Stimulated activated CD4-positive, alpha-beta T cell treated with anti-CD3 and anti-CD28 coated beads, TNF-alpha, amount 100 ng/mL, for 1 hour (primary cell): Measurements from ENCODE around the gene CACNG3.
"Not testable (repeated sequence)": the region's sequence is repeated elsewhere in the genome, so short reads cannot be mapped to it uniquely, and the experiment has no call there.

Experiments used
- DNase-seq, 3 donors: peaks; one replicate each; pipeline ENCODE4 v3.0.0-alpha.2; 2020; ENCODE audit warnings: low read depth in 3 of 3, low spot score in 1 of 3

Gene CACNG3

DNA sequence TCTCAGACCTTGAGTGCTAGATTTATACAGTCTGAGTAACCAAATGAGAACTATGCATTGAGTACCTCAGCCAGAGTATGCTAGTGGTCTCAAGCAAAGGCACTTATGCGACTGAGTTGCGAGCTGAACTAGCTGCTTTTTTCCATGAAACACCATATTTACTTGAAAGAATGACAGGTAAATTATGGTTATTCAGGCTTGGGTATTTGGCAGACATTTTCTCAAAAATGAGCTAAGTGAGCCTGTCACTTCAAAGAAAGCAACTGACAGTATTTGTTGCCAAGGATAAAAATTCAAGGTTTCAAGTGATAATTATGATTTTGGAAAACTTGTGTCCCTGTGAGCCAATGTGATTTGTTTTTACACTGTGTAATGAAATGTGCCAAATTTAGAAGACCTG lies 19.3 kb downstream of the CACNG3 start:
- no peak for DNase-seq

- no peak for DNase-seq
Observed at GRCh38 chr16:24279982-24280515, 23.9 kb downstream of the CACNG3 start.

GRCh38 chr16:24281466-24281865 lies 25.3 kb downstream of the CACNG3 start:
- no peak for DNase-seq

DNA sequence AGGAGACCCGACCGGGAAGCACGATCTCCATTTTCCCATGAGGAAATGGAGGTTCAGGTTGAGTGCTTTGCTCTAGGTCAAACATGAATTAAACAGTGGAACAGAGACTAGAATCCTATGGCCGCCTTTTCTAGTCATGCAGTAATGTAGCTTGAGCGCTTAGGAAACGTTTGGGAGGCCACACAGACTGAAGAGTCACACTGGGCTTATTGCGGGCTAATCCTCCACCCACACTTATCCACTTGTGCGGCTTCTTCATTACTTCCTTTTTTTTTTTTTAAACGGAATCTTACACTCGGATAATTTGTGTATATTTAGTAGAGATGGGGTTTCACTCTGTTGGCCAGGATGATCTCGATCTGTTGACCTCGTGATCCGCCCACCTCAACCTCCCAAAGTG lies 26.0 kb downstream of the CACNG3 start:
- no peak for DNase-seq

DNA sequence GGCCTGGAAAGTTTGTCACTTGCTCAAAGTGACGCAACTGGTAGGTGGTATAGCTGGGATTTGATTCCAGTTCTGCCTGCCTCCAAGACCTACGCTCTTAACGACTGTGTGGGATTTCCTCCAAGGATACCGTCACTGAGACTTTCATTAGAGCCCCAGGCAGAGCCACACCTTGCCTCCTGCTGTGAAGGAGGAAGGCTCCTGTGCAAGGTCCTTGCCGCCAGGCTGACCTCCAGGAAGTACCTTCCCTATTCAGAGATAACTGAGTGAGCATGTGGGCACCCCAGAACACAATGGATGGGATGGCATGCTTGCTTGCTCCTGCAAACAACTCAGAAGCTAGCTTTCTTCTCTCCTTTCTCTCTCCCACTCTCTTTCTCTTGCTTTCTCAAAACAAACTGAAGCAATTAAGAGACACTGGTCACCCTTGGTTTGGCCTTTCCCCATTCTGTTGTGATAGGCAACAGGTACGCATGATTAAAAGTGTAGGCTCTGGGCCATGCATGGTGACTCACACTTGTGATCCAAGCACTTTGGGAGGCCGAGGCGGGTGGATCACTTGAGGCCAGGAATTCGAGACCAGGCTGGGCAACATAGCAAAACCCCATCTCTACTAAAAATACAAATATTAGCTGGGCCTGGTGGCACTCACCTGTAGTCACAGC lies 30.7 kb downstream of the CACNG3 start:
- no peak for DNase-seq

DNA sequence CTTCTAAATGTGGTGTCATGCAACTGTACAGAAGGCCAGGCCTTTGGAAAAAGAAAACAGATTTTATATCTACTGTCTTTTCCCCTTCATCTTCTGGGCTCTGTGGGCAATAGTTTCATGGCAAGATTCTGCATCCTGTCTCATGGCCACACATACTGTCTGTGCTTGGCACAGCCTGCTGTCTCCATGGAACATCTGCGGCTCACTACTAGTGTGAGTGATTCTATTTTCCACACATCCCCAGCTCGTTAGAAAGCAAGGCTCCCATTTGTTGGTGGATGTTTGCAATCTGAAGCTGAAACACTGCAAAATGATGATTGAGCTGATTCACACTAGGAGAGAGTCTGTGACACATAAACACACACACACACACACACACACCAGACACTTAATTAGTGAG lies 32.4 kb downstream of the CACNG3 start:
- no peak for DNase-seq

- DNase-seq: no peak
Observed at GRCh38 chr16:24289166-24289700, 33.1 kb downstream of the CACNG3 start.

- no peak for DNase-seq
Observed at GRCh38 chr16:24291932-24292331, 35.8 kb downstream of the CACNG3 start.

- no peak for DNase-seq
Observed at GRCh38 chr16:24294131-24294530, 38.0 kb downstream of the CACNG3 start.

DNA sequence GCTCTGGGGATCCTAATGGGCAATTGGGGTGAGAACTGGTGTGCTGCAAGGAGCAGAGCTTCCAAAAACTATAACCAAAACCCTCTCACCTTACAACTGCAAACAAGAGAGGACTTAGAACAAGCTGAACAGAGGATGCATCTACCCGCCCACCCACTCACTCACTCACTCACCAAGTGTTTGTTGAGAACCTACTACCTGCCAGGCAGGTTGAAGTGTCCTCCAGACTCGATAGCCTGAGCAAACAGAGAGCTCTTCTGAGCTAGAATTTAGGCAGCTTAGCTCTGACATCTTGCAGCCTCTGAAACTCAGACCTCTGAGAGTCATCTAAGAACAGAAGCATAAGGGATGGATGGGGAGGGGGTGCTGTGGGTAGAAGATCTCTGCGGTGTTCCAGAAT lies 41.2 kb downstream of the CACNG3 start:
- no peak for DNase-seq

GRCh38 chr16:24298548-24299167 lies 42.5 kb downstream of the CACNG3 start:
- DNase-seq: no peak

- not testable (repeated sequence) for DNase-seq
Observed at GRCh38 chr16:24300750-24301149, 44.6 kb downstream of the CACNG3 start.

DNA sequence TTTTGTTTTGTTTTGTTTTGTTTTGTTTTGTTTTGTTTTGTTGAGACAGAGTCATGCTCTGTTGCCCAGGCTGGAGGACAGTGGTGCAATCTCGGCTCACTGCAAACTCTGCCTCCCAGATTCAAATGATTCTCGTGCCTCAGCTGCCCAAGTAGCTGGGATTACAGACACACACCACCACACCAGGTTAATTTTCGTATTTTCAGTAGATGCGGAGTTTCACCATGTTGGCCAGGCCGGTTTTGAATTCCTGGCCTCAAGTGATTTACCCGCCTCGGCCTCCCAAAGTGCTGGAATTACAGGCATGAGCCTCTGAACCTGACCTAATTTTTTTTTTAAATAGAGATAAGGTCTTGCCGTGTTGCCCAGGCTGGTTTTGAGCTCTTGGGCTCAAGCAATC lies 46.5 kb downstream of the CACNG3 start:
- DNase-seq: no peak

GRCh38 chr16:24308200-24308599 lies 52.1 kb downstream of the CACNG3 start:
- no peak for DNase-seq

DNA sequence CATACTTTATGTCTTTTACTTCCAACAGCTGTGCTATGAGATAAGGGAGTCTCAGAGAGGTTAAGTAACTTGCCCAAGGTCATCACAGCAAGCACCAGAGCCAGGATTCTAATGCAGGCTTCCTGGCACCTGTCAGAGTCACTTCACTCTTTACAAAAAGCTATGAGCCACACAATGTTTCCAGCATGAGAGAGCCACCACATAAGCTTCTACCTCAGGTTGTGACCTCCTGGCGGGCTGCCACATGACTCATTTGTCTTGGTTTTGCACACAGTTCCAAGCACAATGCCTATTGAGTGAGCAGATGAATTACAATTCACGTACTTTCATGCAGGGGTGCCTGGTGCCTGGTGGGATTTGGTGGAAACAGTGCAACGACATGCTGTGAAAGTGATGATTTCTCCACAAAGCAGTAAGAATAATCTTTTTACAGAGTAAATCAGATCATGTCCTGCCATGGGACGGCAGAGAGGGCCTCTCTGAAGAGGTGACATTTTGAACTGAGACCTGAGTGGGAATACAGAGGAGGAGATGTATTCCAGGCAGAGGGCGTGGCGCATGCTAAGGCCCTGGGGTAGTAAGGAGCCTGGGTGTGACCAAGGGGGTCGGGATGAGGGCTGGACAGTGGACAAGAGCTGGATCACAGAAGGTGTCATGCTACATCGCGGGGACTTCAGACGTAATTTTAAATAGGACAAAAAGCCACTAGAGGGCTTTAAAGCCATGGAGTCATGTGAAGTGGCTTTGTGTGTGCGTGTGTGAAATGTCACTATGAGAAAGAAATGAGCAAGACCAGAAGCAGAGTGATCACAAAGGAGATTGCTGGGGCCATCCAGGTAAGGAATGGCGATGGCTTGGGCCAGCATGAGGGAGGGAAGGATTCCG lies 53.4 kb downstream of the CACNG3 start:
- DNase-seq: no peak

DNA sequence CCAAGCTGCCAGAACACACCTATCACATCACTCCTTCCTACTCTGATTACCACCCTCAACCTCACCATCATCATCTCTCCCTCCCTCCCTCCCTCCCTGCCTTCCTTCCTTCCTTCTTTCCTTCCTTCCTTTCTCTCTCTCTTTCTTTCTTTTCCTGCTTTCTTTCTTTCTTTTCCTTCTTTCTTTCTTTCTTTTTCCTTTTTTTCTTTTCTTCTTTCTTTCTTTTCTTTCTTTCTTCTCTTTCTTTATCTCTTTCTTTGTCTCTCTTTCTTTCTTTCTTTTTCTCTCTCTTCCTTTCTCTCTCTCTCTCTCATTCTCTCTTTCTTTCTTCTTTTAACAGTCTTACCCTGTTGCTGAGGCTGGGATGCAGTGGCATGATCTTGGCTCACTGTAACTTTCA lies 59.2 kb downstream of the CACNG3 start:
- no peak for DNase-seq

GRCh38 chr16:24318680-24319079 lies 62.5 kb downstream of the CACNG3 start:
- DNase-seq: no peak

- no peak for DNase-seq
Observed at GRCh38 chr16:24319126-24319814, 63.1 kb downstream of the CACNG3 start.

DNA sequence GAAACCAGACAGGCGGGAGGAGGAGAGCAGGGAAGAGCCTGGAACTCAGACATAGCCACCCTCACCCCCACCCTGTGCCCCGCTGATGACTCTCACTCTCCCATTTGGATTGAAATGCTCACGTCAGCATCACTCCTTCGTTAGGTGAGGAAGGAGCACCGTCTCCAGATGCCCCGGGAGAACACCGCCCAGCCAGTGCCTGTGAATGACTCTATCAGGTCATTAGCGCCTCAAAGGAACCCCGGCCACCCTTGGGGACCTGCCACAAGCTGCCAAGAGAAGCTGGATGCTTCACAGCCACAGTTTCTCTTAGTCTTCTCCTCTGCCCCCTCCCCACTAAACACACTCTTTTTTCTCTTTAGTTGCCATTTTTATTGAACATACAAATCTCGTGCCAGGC lies 66.0 kb downstream of the CACNG3 start:
- DNase-seq: no peak

DNA sequence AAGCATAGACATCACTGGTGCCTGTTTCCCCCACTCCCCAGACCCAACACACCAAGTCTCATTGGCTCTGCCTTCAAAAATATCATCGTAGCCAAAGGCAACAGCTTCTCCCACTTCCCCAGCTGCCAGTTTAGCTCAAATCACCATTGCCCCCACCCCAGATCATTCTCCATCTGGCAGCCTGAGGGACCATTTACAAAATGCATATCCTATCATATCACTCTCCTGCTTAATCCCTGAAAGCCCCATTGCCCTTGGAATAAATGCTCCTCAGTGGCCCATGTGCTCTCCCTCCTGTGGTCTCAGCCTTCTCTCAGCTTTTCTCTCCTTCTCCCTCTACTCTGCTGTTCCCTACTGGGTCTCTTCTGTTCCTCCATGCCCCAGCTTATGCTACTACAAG lies 68.3 kb downstream of the CACNG3 start:
- DNase-seq: no peak

DNA sequence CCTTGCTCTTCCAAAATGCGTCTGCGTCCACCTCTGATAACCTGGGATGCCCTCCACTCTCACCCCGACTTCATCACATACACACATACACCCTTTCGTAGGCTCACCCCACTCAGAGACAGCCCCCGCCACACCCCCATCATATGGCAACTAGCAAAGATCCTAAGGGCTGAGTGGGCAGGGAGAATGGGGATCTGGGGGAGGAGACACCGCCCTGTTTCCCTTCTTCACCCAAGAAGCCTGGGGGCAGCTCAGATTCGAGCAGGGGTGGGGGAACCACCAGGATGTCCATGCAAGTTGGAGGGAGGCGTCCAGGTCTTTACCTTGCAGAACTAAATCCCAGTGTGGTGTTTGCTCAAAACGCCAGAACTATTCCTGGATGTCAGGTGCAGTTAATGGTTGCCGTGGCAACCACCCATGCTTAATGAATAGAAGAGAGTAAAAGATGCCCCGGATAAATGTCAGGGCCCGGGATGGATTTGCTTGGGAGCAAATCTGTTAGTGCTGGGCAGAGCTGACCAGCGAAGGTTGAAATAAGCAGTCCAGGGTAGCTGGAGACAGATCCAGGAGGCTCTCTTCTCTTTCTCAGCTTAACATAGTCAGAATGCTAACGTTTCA lies 72.8 kb downstream of the CACNG3 start:
- no peak for DNase-seq
